VCaP (cell line): ENCODE results near the gene GAA.
A peak's percentile ranks its signal among the peaks of the same experiment; 100 is the strongest.

Experiments
- H3K27ac ChIP-seq: fragments of 450-650 bp; 2 replicates; pipeline ENCODE4 v1.5.1; 2017
- CTCF ChIP-seq: fragments of 450-650 bp; conservative IDR thresholded peaks from 2 replicates; pipeline ENCODE4 v1.5.1; 2017; ENCODE audit warnings: mild to moderate bottlenecking, moderate library complexity

Gene GAA

GRCh38 chr17:80071116-80071841, 30.1 kb upstream of the GAA start:
- no peak for TF ChIP-seq CTCF
- H3K27ac ChIP-seq = peak overlapping the region; percentile 100

GRCh38 chr17:80072410-80072809, 29.0 kb upstream of the GAA start:
- H3K27ac ChIP-seq = peak overlapping the region; percentile 100; the same call in 1 of the 2 replicates
- no peak for TF ChIP-seq CTCF

GRCh38 chr17:80080081-80080480, 21.3 kb upstream of the GAA start:
- no peak for TF ChIP-seq CTCF
- no peak overlapping the region for H3K27ac ChIP-seq

- TF ChIP-seq CTCF = no peak
- H3K27ac ChIP-seq = no peak overlapping the region
These were observed 19.8 kb upstream of the GAA start for GRCh38 chr17:80081596-80081995.

GRCh38 chr17:80082403-80083135, 18.8 kb upstream of the GAA start:
- peak overlapping the region; percentile 63; the same call in 1 of the 2 replicates for H3K27ac ChIP-seq
- TF ChIP-seq CTCF = peak; percentile 89

GRCh38 chr17:80083136-80083661, 18.2 kb upstream of the GAA start:
- TF ChIP-seq CTCF = no peak
- H3K27ac ChIP-seq = peak overlapping the region; percentile 63; the same call in 1 of the 2 replicates

GRCh38 chr17:80084773-80085172, 16.6 kb upstream of the GAA start:
- H3K27ac ChIP-seq = no peak overlapping the region
- TF ChIP-seq CTCF = no peak
